Transverse colon (tissue), 4 donors: ENCODE results near the gene BMP7.

Source experiments
- CTCF ChIP-seq, 5 experiments: fragments of 200-600 bp in 3 of 5; fragments of 450-650 bp in 2 of 5; sonication (generic) in 3 of 5; IDR thresholded peaks; 1 replicate in 2 of 5; 2 replicates in 3 of 5; pipeline ENCODE4 v1.5.1; 2016 to 2017; ENCODE audit warnings: antibody characterized with exemption in 5 of 5, inconsistent platforms in 3 of 5, mild to moderate bottlenecking in 2 of 5, moderate library complexity in 1 of 5
- POLR2A ChIP-seq: fragments of 450-650 bp; IDR thresholded peaks from one replicate; pipeline ENCODE4 v1.6.1; 2016; ENCODE audit warnings: antibody characterized with exemption, mild to moderate bottlenecking, moderate library complexity
- POLR2AphosphoS5 ChIP-seq, 3 donors: sonication (generic); formaldehyde crosslinking; IDR thresholded peaks; one replicate each; pipeline ENCODE4 v1.6.1; 2016; ENCODE audit warnings: antibody characterized with exemption in 3 of 3

GRCh38 chr20:57134804-57135203, 131.6 kb downstream of the BMP7 start:
- TF ChIP-seq CTCF (IDR thresholded peaks at IDR 0.05), result no peak
- no peak for TF ChIP-seq POLR2A
- no peak for TF ChIP-seq POLR2AphosphoS5 (IDR thresholded peaks at IDR 0.05)
